ENCODE results near the gene SPPL2A. TPM values are rescaled to one million over a fixed set of nuclear protein-coding genes. Genes with fewer than 3 reads are reported as not detected.

The SPPL2A gene
- total RNA-seq, 1 donor from 2014 or later: 27.3 TPM

GRCh38 chr15:50652671-50653070 is 112.8 kb downstream of the SPPL2A start:
- Histone ChIP-seq H3K27ac (no peak overlapping the region), H4K20me1 (ENCODE audit: low read depth) (no peaks in the 10 kb centered on the region), H3K9me3 (ENCODE audit: low read depth) (no peaks in the 10 kb centered on the region), H3K27me3 (no peaks in the 10 kb centered on the region), H3K79me2 (ENCODE audit: low read depth) (no peaks in the 10 kb centered on the region), H3K4me1 (no peaks in the 10 kb centered on the region), H2AFZ (replicated peaks) (no peak overlapping the region), H3K36me3 (peaks cover 12% of the 10 kb centered on the region), H3F3A (ENCODE audit: low read depth) (no peaks in the 10 kb centered on the region), H3K9ac (no peak overlapping the region), H3K4me3 (no peak overlapping the region), H3K4me2 (no peak overlapping the region)
- no peak for DNase-seq (ENCODE audit: low spot score)
- no peak overlapping the region for H3K27ac Mint-ChIP-seq
- peaks cover 32% of the 10 kb centered on the region for H3K36me3 Mint-ChIP-seq
- TF ChIP-seq, protein P1, sequence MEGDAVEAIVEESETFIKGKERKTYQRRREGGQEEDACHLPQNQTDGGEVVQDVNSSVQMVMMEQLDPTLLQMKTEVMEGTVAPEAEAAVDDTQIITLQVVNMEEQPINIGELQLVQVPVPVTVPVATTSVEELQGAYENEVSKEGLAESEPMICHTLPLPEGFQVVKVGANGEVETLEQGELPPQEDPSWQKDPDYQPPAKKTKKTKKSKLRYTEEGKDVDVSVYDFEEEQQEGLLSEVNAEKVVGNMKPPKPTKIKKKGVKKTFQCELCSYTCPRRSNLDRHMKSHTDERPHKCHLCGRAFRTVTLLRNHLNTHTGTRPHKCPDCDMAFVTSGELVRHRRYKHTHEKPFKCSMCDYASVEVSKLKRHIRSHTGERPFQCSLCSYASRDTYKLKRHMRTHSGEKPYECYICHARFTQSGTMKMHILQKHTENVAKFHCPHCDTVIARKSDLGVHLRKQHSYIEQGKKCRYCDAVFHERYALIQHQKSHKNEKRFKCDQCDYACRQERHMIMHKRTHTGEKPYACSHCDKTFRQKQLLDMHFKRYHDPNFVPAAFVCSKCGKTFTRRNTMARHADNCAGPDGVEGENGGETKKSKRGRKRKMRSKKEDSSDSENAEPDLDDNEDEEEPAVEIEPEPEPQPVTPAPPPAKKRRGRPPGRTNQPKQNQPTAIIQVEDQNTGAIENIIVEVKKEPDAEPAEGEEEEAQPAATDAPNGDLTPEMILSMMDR (IDR thresholded peaks at IDR 0.05): no peak
- TF ChIP-seq EZH2 (IDR thresholded peaks at IDR 0.05): no peak
- TF ChIP-seq EZH2phosphoT487 (IDR thresholded peaks at IDR 0.05): no peak
- H3K4me1 Mint-ChIP-seq: no peaks in the 10 kb centered on the region
- peaks cover 3% of the 10 kb centered on the region for H3K27me3 Mint-ChIP-seq (ENCODE audit: insufficient read depth, low read depth)
- no peak overlapping the region for H3K4me3 Mint-ChIP-seq
- no peaks in the 10 kb centered on the region for H3K9me3 Mint-ChIP-seq

Small RNAs within 50 kb of the gene (small RNA-seq; reads per million reads assigned to genes)
- gene AC012100.1: not detected
- gene RN7SL354P: not detected

Other genes starting within 250 kb of the SPPL2A start
- gene USP50, start 219.0 kb downstream of the SPPL2A start, total RNA-seq (ENCODE audit: low replicate concordance): 0.46 TPM in 1 of 2 replicates, not detected in the other
- gene TRPM7, start 78.9 kb downstream of the SPPL2A start, total RNA-seq (ENCODE audit: low replicate concordance): 37.9 and 62.3 TPM in 2 replicates
- gene AP4E1, start 143.0 kb upstream of the SPPL2A start, total RNA-seq (ENCODE audit: low replicate concordance): 10.9 and 14.0 TPM in 2 replicates

Measured in neural progenitor cell (in vitro differentiated cells).